Measurements from ENCODE around the gene INPP4A.

Gene INPP4A

DNA sequence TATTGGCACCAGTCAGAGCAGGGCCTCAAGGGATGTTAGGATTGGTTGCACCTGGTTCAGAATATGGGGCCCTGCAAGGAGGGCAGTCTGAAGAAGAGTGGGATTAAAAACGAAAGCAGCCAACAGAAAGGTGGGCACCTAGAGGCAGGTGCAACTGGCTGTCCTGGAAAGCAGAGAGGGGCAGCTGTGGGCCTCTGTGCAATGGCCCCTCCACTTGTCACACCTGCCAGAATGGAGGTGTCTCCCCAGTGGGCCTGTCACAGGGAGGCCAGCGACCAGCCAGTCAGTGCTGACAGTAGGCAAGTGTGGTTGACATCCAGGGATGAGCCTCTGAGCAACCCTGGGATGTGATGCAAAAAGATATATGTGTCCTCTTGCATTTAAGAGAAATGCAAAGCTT is 37.7 kb downstream of the INPP4A start:
- POLR2A ChIA-PET: no interaction called here
- no peak for DNase-seq (ENCODE audit: low read depth, low spot score)
- H3K4me3 ChIP-seq (ENCODE audit: low read depth, low read length): no peak overlapping the region
- TF ChIP-seq, protein P1, sequence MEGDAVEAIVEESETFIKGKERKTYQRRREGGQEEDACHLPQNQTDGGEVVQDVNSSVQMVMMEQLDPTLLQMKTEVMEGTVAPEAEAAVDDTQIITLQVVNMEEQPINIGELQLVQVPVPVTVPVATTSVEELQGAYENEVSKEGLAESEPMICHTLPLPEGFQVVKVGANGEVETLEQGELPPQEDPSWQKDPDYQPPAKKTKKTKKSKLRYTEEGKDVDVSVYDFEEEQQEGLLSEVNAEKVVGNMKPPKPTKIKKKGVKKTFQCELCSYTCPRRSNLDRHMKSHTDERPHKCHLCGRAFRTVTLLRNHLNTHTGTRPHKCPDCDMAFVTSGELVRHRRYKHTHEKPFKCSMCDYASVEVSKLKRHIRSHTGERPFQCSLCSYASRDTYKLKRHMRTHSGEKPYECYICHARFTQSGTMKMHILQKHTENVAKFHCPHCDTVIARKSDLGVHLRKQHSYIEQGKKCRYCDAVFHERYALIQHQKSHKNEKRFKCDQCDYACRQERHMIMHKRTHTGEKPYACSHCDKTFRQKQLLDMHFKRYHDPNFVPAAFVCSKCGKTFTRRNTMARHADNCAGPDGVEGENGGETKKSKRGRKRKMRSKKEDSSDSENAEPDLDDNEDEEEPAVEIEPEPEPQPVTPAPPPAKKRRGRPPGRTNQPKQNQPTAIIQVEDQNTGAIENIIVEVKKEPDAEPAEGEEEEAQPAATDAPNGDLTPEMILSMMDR (IDR thresholded peaks at IDR 0.05; ENCODE audit: insufficient read depth, low read length, missing control alignments): no peak
- CTCF ChIA-PET: interaction anchor here (0.6 kb wide), 1 partner anchor 11 kb away, joined by 3 read pairs; no protein-coding TSS in a partner anchor

DNA sequence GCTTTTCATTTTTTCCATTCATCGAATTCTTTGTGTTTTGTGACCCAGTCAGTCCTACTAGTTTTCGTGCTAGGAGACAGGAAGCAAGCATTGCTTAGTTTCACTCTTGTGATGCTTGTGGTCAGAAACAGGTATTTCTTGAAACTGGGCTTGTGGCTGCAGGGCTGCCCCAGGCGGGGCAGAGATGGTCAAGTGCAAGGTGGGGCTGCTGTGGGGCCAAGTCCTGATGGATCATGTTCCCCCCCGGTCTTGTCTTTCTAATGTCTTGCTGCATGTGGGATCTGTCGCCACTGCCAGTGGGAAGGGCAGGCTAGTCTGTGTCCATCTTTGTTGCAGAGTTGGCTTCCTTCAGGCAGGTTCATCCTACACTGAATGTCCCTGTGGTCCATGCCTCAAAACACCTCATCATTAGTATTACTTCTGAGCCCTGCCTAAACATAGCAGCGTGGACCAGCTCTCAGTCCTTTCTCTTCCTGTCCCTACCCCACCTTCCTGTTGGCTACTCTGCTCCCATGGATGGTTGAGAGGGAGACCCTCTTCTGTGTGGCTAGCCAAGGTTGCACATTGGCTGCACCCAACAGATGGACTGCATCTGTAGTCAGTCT is 38.7 kb downstream of the INPP4A start:
- TF ChIP-seq, protein P1 (IDR thresholded peaks at IDR 0.05; ENCODE audit: insufficient read depth, low read length, missing control alignments): no peak
- no peak for DNase-seq (ENCODE audit: low read depth, low spot score)
- ChIA-PET CTCF (no interaction called here), POLR2A (no interaction called here)
- H3K4me3 ChIP-seq (ENCODE audit: low read depth, low read length): no peak overlapping the region

DNA sequence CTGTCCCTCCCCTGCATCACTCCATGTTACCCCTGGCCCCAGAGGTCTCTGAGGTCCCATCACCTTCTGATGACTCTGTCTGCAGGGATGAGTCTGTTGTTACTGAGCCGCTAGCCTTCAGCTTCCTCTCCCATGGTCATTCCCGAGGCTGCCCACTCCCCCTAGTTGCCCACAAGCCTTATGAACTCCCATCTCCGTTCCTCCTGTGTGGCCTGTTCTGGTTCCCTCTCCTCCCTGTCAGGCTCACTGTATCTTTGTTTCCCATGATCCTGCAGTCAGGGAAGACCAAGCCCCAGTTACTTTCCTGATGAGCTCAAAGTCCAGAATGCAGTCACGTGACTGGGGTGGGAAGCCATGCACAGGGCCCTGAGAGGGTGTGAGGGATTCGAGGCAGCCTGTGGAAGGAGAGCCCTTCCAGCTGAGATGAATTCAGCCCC is 39.5 kb downstream of the INPP4A start:
- TF ChIP-seq, protein P1 (IDR thresholded peaks at IDR 0.05; ENCODE audit: insufficient read depth, low read length, missing control alignments): no peak
- no peak for DNase-seq (ENCODE audit: low read depth, low spot score)
- ChIA-PET POLR2A (no interaction called here), CTCF (no interaction called here)
- no peak overlapping the region for H3K4me3 ChIP-seq (ENCODE audit: low read depth, low read length)

DNA sequence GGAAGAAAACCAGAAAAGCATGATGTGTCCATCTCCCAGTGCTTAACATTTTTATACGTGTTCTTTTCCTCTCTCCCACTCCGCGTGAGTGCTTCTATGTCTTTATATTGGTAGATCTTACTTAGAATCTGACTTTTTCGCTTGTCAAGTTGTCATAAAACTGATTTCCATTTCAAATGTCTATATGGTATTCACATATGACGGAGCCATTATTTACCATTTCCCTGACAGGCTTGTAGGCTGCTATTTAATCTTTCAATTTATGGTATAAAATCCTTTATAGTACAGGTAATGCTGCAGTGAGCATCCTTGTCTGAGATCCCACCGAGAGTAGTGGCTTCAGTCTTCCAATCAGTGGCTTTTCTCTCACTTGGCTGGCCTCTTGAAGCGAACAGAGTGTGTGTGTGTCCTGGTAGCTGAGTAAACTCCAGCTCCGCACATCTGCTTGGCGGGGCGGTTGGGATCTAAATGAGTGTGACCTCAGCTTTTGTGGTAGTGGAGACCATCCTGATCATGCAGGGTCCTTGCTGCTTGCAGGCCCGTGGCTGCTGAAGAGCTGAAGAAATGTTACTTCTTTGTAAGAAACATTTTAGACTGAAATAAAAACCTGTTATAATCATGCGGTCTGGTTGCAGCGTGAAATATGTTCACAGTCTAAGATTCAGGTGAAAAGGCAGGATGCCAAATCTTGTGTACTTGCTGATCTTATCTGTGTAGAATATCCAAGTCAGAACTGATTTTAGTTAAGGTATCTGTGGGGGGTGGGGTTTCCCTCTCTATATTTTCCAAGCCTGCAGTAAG is 40.2 kb downstream of the INPP4A start:
- POLR2A ChIA-PET: no interaction called here
- no peak for DNase-seq (ENCODE audit: low read depth, low spot score)
- TF ChIP-seq, protein P1 (IDR thresholded peaks at IDR 0.05; ENCODE audit: insufficient read depth, low read length, missing control alignments): no peak
- H3K4me3 ChIP-seq (ENCODE audit: low read depth, low read length): no peak overlapping the region
- CTCF ChIA-PET: interaction anchor here (0.6 kb wide), 1 partner anchor 15 kb away, joined by 3 read pairs; no protein-coding TSS in a partner anchor

DNA sequence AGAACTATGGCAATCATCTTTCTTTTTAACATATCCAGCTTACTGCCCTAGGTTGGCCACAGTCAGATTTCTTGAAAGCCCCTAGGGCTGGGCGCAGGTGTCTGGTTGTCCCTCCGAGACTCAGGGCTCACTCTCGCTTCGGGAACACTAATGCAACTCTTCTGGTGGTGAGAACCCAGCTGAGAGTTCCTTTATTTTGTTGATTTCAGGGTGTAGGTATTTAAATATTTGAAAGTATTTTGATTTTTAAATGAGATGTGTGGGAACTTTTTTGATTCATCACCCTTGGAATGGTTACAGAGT is 40.7 kb downstream of the INPP4A start:
- CTCF ChIA-PET: no interaction called here
- no peak overlapping the region for H3K4me3 ChIP-seq (ENCODE audit: low read depth, low read length)
- POLR2A ChIA-PET: no interaction called here
- TF ChIP-seq, protein P1 (IDR thresholded peaks at IDR 0.05; ENCODE audit: insufficient read depth, low read length, missing control alignments): no peak
- DNase-seq (ENCODE audit: low read depth, low spot score): no peak

DNA sequence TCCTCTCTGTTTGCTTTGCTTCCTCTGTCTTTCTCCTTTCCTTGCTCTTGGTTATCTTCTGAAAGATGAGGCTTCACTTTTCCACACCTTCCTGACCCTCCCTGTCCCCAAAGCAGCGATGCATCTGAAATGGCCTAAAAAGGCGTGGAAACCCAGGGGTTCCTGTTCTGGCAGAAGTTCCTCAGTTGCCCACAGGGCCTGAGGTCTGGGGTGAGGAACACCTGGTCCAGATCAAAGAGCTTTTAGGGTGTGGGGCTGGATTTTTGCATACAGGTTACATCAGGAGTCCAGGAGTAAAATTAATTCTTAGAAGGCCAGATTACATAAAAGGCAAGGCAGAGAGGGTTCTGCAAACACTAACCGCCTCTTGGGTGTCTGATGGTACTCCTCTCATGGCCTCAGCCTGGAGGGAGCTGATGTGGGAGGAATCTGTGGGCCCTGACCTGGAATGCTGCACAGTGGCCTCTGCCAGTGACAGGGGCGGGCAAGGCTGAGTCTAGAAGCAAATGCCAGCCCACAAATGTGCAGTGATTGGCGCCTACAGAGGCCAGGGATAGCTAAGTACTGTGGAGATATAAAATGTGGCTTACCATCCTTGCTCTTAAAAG is 41.8 kb downstream of the INPP4A start:
- CTCF ChIA-PET: no interaction called here
- TF ChIP-seq, protein P1 (IDR thresholded peaks at IDR 0.05; ENCODE audit: insufficient read depth, low read length, missing control alignments): no peak
- H3K4me3 ChIP-seq (ENCODE audit: low read depth, low read length): no peak overlapping the region
- POLR2A ChIA-PET: no interaction called here
- DNase-seq (ENCODE audit: low read depth, low spot score): no peak
